Measurements from ENCODE around the gene CNTNAP5. TPM values are rescaled to one million over a fixed set of nuclear protein-coding genes. Genes with fewer than 3 reads are reported as not detected.

CNTNAP5 gene
- total and polyA plus RNA-seq, 4 donors: not detected

DNA sequence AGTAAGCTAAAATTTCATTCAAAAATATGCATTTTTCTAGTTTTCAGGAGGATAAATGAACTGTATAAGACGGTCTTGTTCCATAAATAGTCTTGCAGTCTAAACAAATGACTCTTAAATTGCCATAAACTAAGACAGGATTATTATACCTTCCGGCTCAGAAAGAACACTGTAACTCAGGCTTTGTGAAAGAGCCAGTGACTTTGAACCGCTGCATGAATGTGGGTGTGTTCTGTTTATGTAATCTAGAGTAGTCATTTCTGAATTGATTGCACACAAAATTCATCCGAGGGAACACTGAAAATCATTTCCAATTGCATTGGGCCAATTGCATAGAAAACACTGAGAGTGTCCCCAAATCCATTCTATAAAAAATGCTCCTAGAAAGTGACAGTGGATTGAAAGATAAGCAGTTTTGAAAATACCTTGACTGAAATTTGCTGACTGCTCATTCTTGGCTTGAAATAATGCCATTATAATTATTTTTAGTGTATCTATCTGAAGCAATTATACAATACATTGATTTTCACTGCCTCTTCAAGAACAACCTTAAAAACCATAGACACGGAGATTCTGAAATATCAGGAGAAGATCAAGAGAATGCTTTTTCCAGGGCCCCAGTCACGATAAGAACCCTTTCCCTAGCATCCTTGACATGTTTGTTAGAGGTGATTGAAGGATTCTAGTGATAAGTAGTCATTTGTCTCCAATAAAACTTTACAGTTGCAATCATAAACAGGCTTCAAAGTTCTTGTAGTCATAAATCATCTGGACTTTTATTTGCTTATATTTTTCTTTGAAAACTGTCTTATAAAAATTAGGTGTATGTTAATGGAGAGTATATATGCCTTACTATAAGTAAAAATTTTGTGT lies 55.4 kb downstream of the CNTNAP5 start:
- Histone ChIP-seq H3K4me3 (ENCODE audit: low read length in 2 of 2) (no peak overlapping the region), H3K9me3 (ENCODE audit: control insufficient read depth, low read length) (peaks cover 2% of the 10 kb centered on the region), H3K27ac (ENCODE audit: low read depth in 1 of 2, low read length in 2 of 2) (no peak overlapping the region), H3K4me1 (ENCODE audit: control insufficient read depth in 1 of 2, insufficient read depth in 2 of 2, low read length in 2 of 2) (no peaks in the 10 kb centered on the region), H3K27me3 (ENCODE audit: control insufficient read depth in 1 of 2, insufficient read depth in 2 of 2, low read length in 1 of 2) (no peaks in the 10 kb centered on the region), H3K36me3 (ENCODE audit: control insufficient read depth in 1 of 2, insufficient read depth in 2 of 2, low read length in 1 of 2) (no peaks in the 10 kb centered on the region)
- ATAC-seq (ENCODE audit: low FRiP score) (no peak), DNase-seq (no peak)
- 52 to 53% methylated on average over 6 of the region's 6 CpGs for WGBS, 2 donors
- intact Hi-C loops (cut with DNase I): no loop called here

GRCh38 chr2:124081154-124081716 lies 56.1 kb downstream of the CNTNAP5 start:
- no peaks in the 10 kb centered on the region for H3K27me3 ChIP-seq (ENCODE audit: control insufficient read depth in 1 of 2, insufficient read depth in 2 of 2, low read length in 1 of 2)
- DNase-seq: no peak
- no peak for ATAC-seq (ENCODE audit: low FRiP score)
- intact Hi-C loops (cut with DNase I): no loop called here
- H3K4me3 ChIP-seq (ENCODE audit: low read length in 2 of 2): no peak overlapping the region
- no peaks in the 10 kb centered on the region for H3K4me1 ChIP-seq (ENCODE audit: control insufficient read depth in 1 of 2, insufficient read depth in 2 of 2, low read length in 2 of 2)
- no peak overlapping the region for H3K27ac ChIP-seq (ENCODE audit: low read depth in 1 of 2, low read length in 2 of 2)
- H3K36me3 ChIP-seq (ENCODE audit: control insufficient read depth in 1 of 2, insufficient read depth in 2 of 2, low read length in 1 of 2): no peaks in the 10 kb centered on the region
- H3K9me3 ChIP-seq (ENCODE audit: control insufficient read depth, low read length): peaks cover 2% of the 10 kb centered on the region
- 49 to 57% methylated on average over 1 of the region's 1 CpG for WGBS, 2 donors

GRCh38 chr2:124088616-124089015 lies 63.5 kb downstream of the CNTNAP5 start:
- H3K27me3 ChIP-seq (ENCODE audit: control insufficient read depth in 1 of 2, insufficient read depth in 2 of 2, low read length in 1 of 2): no peaks in the 10 kb centered on the region
- H3K36me3 ChIP-seq (ENCODE audit: control insufficient read depth in 1 of 2, insufficient read depth in 2 of 2, low read length in 1 of 2): no peaks in the 10 kb centered on the region
- intact Hi-C loops (cut with DNase I): no loop called here
- no peaks in the 10 kb centered on the region for H3K4me1 ChIP-seq (ENCODE audit: control insufficient read depth in 1 of 2, insufficient read depth in 2 of 2, low read length in 2 of 2)
- no peak overlapping the region for H3K27ac ChIP-seq (ENCODE audit: low read depth in 1 of 2, low read length in 2 of 2)
- DNase-seq (no peak), ATAC-seq (ENCODE audit: low FRiP score) (no peak)
- 12 to 28% methylated on average over 2 of the region's 2 CpGs for WGBS, 2 donors
- H3K9me3 ChIP-seq (ENCODE audit: control insufficient read depth, low read length): peaks cover 2% of the 10 kb centered on the region
- no peak overlapping the region for H3K4me3 ChIP-seq (ENCODE audit: low read length in 2 of 2)

- no peak overlapping the region for H3K27ac ChIP-seq (ENCODE audit: low read depth in 1 of 2, low read length in 2 of 2)
- no peak overlapping the region for H3K4me3 ChIP-seq (ENCODE audit: low read length in 2 of 2)
- peaks cover 2% of the 10 kb centered on the region for H3K9me3 ChIP-seq (ENCODE audit: control insufficient read depth, low read length)
- H3K27me3 ChIP-seq (ENCODE audit: control insufficient read depth in 1 of 2, insufficient read depth in 2 of 2, low read length in 1 of 2): no peaks in the 10 kb centered on the region
- DNase-seq (no peak), ATAC-seq (ENCODE audit: low FRiP score) (no peak)
- intact Hi-C loops (cut with DNase I): no loop called here
- 66 to 75% methylated on average over 5 of the region's 5 CpGs for WGBS, 2 donors
- H3K4me1 ChIP-seq (ENCODE audit: control insufficient read depth in 1 of 2, insufficient read depth in 2 of 2, low read length in 2 of 2): no peaks in the 10 kb centered on the region
- no peaks in the 10 kb centered on the region for H3K36me3 ChIP-seq (ENCODE audit: control insufficient read depth in 1 of 2, insufficient read depth in 2 of 2, low read length in 1 of 2)
These were observed 66.6 kb downstream of the CNTNAP5 start for GRCh38 chr2:124091721-124092120.

DNA sequence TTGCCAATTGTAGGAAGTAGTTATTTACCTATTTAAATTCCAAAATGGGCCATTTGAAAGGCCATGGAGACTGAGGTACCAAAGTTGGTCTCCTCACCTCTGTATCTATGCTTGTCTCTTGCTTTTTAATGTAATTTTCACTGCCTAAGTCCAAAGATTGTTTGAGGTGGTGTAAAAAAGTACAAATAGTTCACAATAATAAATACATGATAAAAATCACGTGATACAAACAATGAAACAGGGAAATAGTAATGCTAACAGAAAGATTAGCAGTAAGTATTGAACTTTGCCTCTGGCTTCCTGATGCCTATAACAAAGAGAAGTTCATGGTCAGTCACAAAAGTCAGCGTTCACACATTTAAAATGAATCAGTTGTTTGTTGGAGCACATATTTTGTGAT lies 67.6 kb downstream of the CNTNAP5 start:
- Histone ChIP-seq H3K27ac (ENCODE audit: low read depth in 1 of 2, low read length in 2 of 2) (no peak overlapping the region), H3K27me3 (ENCODE audit: control insufficient read depth in 1 of 2, insufficient read depth in 2 of 2, low read length in 1 of 2) (no peaks in the 10 kb centered on the region), H3K4me3 (ENCODE audit: low read length in 2 of 2) (no peak overlapping the region), H3K9me3 (ENCODE audit: control insufficient read depth, low read length) (peaks cover 2% of the 10 kb centered on the region), H3K4me1 (ENCODE audit: control insufficient read depth in 1 of 2, insufficient read depth in 2 of 2, low read length in 2 of 2) (no peaks in the 10 kb centered on the region), H3K36me3 (ENCODE audit: control insufficient read depth in 1 of 2, insufficient read depth in 2 of 2, low read length in 1 of 2) (no peaks in the 10 kb centered on the region)
- 71 to 94% methylated on average over 2 of the region's 2 CpGs for WGBS, 2 donors
- no peak for ATAC-seq (ENCODE audit: low FRiP score)
- DNase-seq: no peak
- intact Hi-C loops (cut with DNase I): no loop called here

DNA sequence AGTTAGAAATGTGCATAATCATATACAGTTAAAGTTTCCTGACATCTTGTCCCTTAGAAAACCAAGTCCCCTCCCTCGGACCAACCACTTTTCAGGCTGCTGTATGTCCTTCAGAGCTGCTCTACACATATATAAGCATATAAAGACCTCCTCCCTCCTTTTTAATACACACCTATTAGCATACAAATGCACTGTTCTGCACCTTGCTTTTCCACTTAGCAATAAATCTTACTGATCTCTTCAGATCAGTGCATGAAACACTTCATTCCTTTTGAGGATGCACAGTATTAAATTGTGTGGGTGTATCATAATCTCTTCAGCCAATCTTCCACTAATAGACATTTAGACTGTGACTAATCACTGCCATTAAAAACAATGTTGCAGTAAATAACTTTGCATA lies 79.8 kb downstream of the CNTNAP5 start:
- Histone ChIP-seq H3K36me3 (ENCODE audit: control insufficient read depth in 1 of 2, insufficient read depth in 2 of 2, low read length in 1 of 2) (no peaks in the 10 kb centered on the region), H3K27me3 (ENCODE audit: control insufficient read depth in 1 of 2, insufficient read depth in 2 of 2, low read length in 1 of 2) (peaks cover 0 to 2% of the 10 kb centered on the region in 2 donors), H3K4me1 (ENCODE audit: control insufficient read depth in 1 of 2, insufficient read depth in 2 of 2, low read length in 2 of 2) (no peaks in the 10 kb centered on the region), H3K9me3 (ENCODE audit: control insufficient read depth, low read length) (no peaks in the 10 kb centered on the region), H3K27ac (ENCODE audit: low read depth in 1 of 2, low read length in 2 of 2) (no peak overlapping the region), H3K4me3 (ENCODE audit: low read length in 2 of 2) (no peak overlapping the region)
- 81 to 92% methylated on average over 1 of the region's 1 CpG for WGBS, 2 donors
- DNase-seq (no peak), ATAC-seq (ENCODE audit: low FRiP score) (no peak)
- intact Hi-C loops (cut with DNase I): no loop called here

DNA sequence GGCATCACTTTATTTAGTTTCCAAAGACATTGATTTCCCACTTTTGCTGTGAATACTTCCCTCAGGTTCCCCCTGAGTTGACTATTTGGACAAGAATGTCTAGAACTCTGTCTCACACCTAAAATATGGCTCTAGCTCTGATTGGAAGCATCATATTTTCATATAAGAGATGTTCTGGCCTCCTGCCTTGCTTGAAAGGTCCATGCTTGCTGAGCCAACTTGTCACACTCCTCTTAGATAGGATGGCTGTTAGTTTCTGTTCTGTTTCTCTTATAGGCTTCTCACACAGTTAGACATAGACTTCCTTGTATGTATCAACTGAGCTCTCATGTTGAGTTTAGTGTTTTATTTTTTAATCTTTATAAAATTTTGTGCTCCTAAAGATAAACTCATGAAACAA lies 87.1 kb downstream of the CNTNAP5 start:
- Histone ChIP-seq H3K4me3 (ENCODE audit: low read length in 2 of 2) (no peak overlapping the region), H3K4me1 (ENCODE audit: control insufficient read depth in 1 of 2, insufficient read depth in 2 of 2, low read length in 2 of 2) (no peaks in the 10 kb centered on the region), H3K27me3 (ENCODE audit: control insufficient read depth in 1 of 2, insufficient read depth in 2 of 2, low read length in 1 of 2) (no peaks in the 10 kb centered on the region), H3K27ac (ENCODE audit: low read depth in 1 of 2, low read length in 2 of 2) (no peak overlapping the region), H3K9me3 (ENCODE audit: control insufficient read depth, low read length) (no peaks in the 10 kb centered on the region), H3K36me3 (ENCODE audit: control insufficient read depth in 1 of 2, insufficient read depth in 2 of 2, low read length in 1 of 2) (no peaks in the 10 kb centered on the region)
- intact Hi-C loops (cut with DNase I): no loop called here
- ATAC-seq (ENCODE audit: low FRiP score) (no peak), DNase-seq (no peak)

DNA sequence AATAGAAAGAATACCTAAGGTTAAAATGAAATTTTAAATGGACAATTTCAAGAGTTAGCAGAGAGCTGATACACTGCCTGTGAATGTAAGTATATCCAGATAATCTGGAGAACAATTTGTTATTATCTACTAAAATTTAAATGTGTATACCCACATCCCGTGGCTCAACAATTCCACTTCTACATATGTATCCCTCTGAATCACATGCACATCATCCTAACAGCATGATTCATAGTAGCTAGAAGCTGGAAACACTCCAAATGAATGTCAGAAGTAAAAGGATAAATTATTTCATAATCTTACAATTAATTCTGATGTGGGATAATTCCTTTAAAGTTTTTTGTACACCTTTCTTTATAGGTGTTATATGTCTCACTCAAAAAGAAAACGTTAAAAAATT lies 87.9 kb downstream of the CNTNAP5 start:
- H3K27me3 ChIP-seq (ENCODE audit: control insufficient read depth in 1 of 2, insufficient read depth in 2 of 2, low read length in 1 of 2): no peaks in the 10 kb centered on the region
- no peak for ATAC-seq (ENCODE audit: low FRiP score)
- no peaks in the 10 kb centered on the region for H3K36me3 ChIP-seq (ENCODE audit: control insufficient read depth in 1 of 2, insufficient read depth in 2 of 2, low read length in 1 of 2)
- H3K9me3 ChIP-seq (ENCODE audit: control insufficient read depth, low read length): no peaks in the 10 kb centered on the region
- no peak overlapping the region for H3K27ac ChIP-seq (ENCODE audit: low read depth in 1 of 2, low read length in 2 of 2)
- no peak for DNase-seq
- H3K4me3 ChIP-seq (ENCODE audit: low read length in 2 of 2): no peak overlapping the region
- no peaks in the 10 kb centered on the region for H3K4me1 ChIP-seq (ENCODE audit: control insufficient read depth in 1 of 2, insufficient read depth in 2 of 2, low read length in 2 of 2)
- WGBS, 2 donors: 39 to 46% methylated on average over 2 of the region's 2 CpGs
- intact Hi-C loops (cut with DNase I): no loop called here

DNA sequence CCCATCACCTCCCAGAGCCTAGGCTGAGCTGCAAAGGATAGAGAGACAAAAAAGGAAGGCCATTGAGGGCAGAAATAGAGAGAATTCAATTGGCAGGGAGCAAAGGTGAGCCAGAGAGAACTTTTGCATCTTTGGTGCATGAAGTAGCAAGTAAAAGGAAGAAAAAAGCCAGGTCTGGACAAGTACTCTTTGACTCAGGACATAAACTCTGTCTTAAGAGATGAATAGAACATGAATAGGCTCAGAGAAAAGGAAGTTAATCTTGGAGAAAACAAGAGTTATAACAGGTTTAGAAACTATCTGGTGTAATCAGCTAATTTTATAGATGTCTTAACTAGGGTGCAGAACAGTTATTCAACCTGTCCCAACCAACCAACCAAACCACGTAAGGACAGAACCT lies 95.2 kb downstream of the CNTNAP5 start:
- no peaks in the 10 kb centered on the region for H3K36me3 ChIP-seq (ENCODE audit: control insufficient read depth in 1 of 2, insufficient read depth in 2 of 2, low read length in 1 of 2)
- WGBS, 2 donors: 92 to 97% methylated on average over 1 of the region's 1 CpG
- intact Hi-C loops (cut with DNase I): no loop called here
- DNase-seq (no peak), ATAC-seq (ENCODE audit: low FRiP score) (no peak)
- no peak overlapping the region for H3K4me3 ChIP-seq (ENCODE audit: low read length in 2 of 2)
- H3K9me3 ChIP-seq (ENCODE audit: control insufficient read depth, low read length): no peaks in the 10 kb centered on the region
- no peaks in the 10 kb centered on the region for H3K4me1 ChIP-seq (ENCODE audit: control insufficient read depth in 1 of 2, insufficient read depth in 2 of 2, low read length in 2 of 2)
- H3K27ac ChIP-seq (ENCODE audit: low read depth in 1 of 2, low read length in 2 of 2): no peak overlapping the region
- no peaks in the 10 kb centered on the region for H3K27me3 ChIP-seq (ENCODE audit: control insufficient read depth in 1 of 2, insufficient read depth in 2 of 2, low read length in 1 of 2)
